HG02981 (cell line): ENCODE results near the gene WWOX.
"Not testable (repeated sequence)": the region's sequence is repeated elsewhere in the genome, so short reads cannot be mapped to it uniquely, and the experiment has no call there.

Source experiments
- ATAC-seq: cut with Tn5 transposase; IDR thresholded peaks from one replicate; pipeline ENCODE4 v1.9.1; 2021; ENCODE audit warnings: mild to moderate bottlenecking, moderate library complexity; ENCODE audit not compliant: unreplicated experiment

The WWOX gene

GRCh38 chr16:79204486-79204885 lies 1105.0 kb downstream of the WWOX start:
- ATAC-seq = no peak

GRCh38 chr16:79206889-79207288 lies 1107.4 kb downstream of the WWOX start:
- no peak for ATAC-seq

- no peak for ATAC-seq
These were observed 1109.9 kb downstream of the WWOX start for GRCh38 chr16:79209308-79209707.

GRCh38 chr16:79210607-79211006 lies 1111.2 kb downstream of the WWOX start:
- ATAC-seq = no peak

- no peak for ATAC-seq
These were observed 1112.1 kb downstream of the WWOX start for GRCh38 chr16:79211586-79211985.

- no peak for ATAC-seq
These were observed 1112.8 kb downstream of the WWOX start for GRCh38 chr16:79212114-79212791.

- no peak for ATAC-seq
These were observed 1113.8 kb downstream of the WWOX start for GRCh38 chr16:79213214-79213613.

GRCh38 chr16:79215289-79215688 lies 1115.8 kb downstream of the WWOX start:
- ATAC-seq = no peak

GRCh38 chr16:79217375-79218011 lies 1118.0 kb downstream of the WWOX start:
- no peak for ATAC-seq

GRCh38 chr16:79218351-79218750 lies 1118.9 kb downstream of the WWOX start:
- ATAC-seq = no peak

- ATAC-seq = not testable (repeated sequence)
These were observed 1126.5 kb downstream of the WWOX start for GRCh38 chr16:79225994-79226393.

GRCh38 chr16:79229361-79229760 lies 1129.9 kb downstream of the WWOX start:
- ATAC-seq = no peak

- not testable (repeated sequence) for ATAC-seq
These were observed 1146.2 kb downstream of the WWOX start for GRCh38 chr16:79245700-79246099.

- no peak for ATAC-seq
These were observed 1147.9 kb downstream of the WWOX start for GRCh38 chr16:79247386-79247785.

- ATAC-seq = no peak
These were observed 1148.9 kb downstream of the WWOX start for GRCh38 chr16:79248351-79248750.

GRCh38 chr16:79250502-79251098 lies 1151.1 kb downstream of the WWOX start:
- ATAC-seq = no peak

GRCh38 chr16:79253100-79253631 lies 1153.7 kb downstream of the WWOX start:
- ATAC-seq = no peak

- no peak for ATAC-seq
These were observed 1158.6 kb downstream of the WWOX start for GRCh38 chr16:79257953-79258490.

GRCh38 chr16:79260890-79261289 lies 1161.4 kb downstream of the WWOX start:
- ATAC-seq = not testable (repeated sequence)

GRCh38 chr16:79261481-79261940 lies 1162.1 kb downstream of the WWOX start:
- ATAC-seq = no peak

- ATAC-seq = no peak
These were observed 1162.6 kb downstream of the WWOX start for GRCh38 chr16:79261944-79262552.
